Measurements from ENCODE around the gene CNTNAP2. TPM values are rescaled to one million over a fixed set of nuclear protein-coding genes. Genes with fewer than 3 reads are reported as not detected.

Gene CNTNAP2
- total and polyA plus RNA-seq, 9 of the 15 experiments (the other 6 are each of a cell fraction or from before 2014, with no cell fraction given), result 0.04 to 0.62 (median 0.09) TPM; not detected in 4

DNA sequence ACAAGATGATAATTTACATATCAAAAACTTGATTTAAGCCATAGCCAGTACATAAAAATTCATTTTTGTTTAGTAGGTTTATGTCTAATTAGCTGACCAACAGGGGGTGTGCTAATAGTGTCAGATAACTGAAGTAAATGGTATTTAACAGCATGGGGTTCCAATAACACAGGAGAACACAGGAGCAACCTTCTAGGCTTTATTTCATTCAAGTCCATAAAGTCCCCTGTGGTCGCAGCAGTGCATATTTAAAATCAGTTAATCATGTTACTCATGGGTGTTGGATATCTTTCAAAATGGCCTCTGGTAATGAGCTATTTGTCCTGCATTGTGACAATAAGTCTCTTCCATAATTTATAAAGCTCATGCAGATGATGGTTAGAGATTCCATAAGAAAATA is 238.6 kb downstream of the CNTNAP2 start:
- ChIA-PET POLR2A (no interaction called here), CTCF (ENCODE audit: low intra/inter-chr PET ratio) (no interaction called here)
- no peak overlapping the region for H3K4me3 ChIP-seq
- no peak for TF ChIP-seq FOXA1 (IDR thresholded peaks at IDR 0.05; ENCODE audit: borderline replicate concordance)
- no peak for TF ChIP-seq CCAR2 (IDR thresholded peaks at IDR 0.05; ENCODE audit: low read depth, low read length)
- TF ChIP-seq ZNF3 (CRISPR knock-in tag; IDR thresholded peaks at IDR 0.05), result no peak
- TF ChIP-seq THRAP3 (IDR thresholded peaks at IDR 0.05; ENCODE audit: borderline replicate concordance), result no peak
- TF ChIP-seq ZFP1 (CRISPR knock-in tag; IDR thresholded peaks at IDR 0.05), result no peak
- TF ChIP-seq ZNF764 (CRISPR knock-in tag; IDR thresholded peaks at IDR 0.05; ENCODE audit: low read depth), result no peak
- TF ChIP-seq IRF2 (CRISPR knock-in tag; IDR thresholded peaks at IDR 0.05), result no peak
- no peak for TF ChIP-seq MCM7 (IDR thresholded peaks at IDR 0.05)
- TF ChIP-seq, protein P1, sequence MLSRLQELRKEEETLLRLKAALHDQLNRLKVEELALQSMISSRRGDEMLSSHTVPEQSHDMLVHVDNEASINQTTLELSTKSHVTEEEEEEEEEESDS (CRISPR knock-in tag; IDR thresholded peaks at IDR 0.05), result no peak
- H3K4me1 ChIP-seq (replicated peaks in 1 of 2; ENCODE audit: control insufficient read depth in 2 of 2, insufficient read depth in 2 of 2, low read length in 2 of 2), result no peaks in the 10 kb centered on the region
- in situ Hi-C loops (cut with MboI), result no loop called here
- BruUV-seq (replicated peaks), result no TSS peak
- no peak overlapping the region for H3K27ac ChIP-seq (ENCODE audit: extremely low read depth, low read depth, low read length)
- peaks cover 2% of the 10 kb centered on the region; the same call in 1 of the 2 replicates for H3K9me3 ChIP-seq (replicated peaks; ENCODE audit: control insufficient read depth, insufficient read depth, low read depth, low read length)
- WGBS (ENCODE audit: insufficient coverage, low coverage, missing lambda C conversion rate), result 4% methylated on average over 1 of the region's 1 CpG
- H2AFZ ChIP-seq (ENCODE audit: low read depth, low read length), result no peak overlapping the region
- no peaks in the 10 kb centered on the region for H3K79me2 ChIP-seq (ENCODE audit: control insufficient read depth, insufficient read depth, low read length)
- H3K9ac ChIP-seq (ENCODE audit: insufficient read depth in 1 of 2, low read depth in 2 of 2, low read length in 2 of 2), result no peak overlapping the region
- H3K36me3 ChIP-seq (ENCODE audit: control insufficient read depth, insufficient read depth, low read length), result no peaks in the 10 kb centered on the region
- no peak for FAIRE-seq
- intact Hi-C loops (cut with micrococcal nuclease), result no loop called here
- DNase-seq (ENCODE audit: extremely low read depth in 1 of 4, low spot score in 3 of 4), result no peak
- H3K4me2 ChIP-seq (ENCODE audit: insufficient read depth, low read length), result no peak overlapping the region
- H4K20me1 ChIP-seq (replicated peaks; ENCODE audit: control insufficient read depth, insufficient read depth, low read length), result no peaks in the 10 kb centered on the region
- ATAC-seq, result no peak
- H3K27me3 ChIP-seq (ENCODE audit: control insufficient read depth in 2 of 2, insufficient read depth in 2 of 2, low read length in 2 of 2), result no peaks in the 10 kb centered on the region
- H3K9me1 ChIP-seq (ENCODE audit: control insufficient read depth, insufficient read depth, low read length), result no peaks in the 10 kb centered on the region
